GM18873 (cell line): ENCODE measurements around the gene PDE7B.

Experiments
- ATAC-seq: cut with Tn5 transposase; IDR thresholded peaks from one replicate; pipeline ENCODE4 v1.9.1; 2021; ENCODE audit warnings: mild to moderate bottlenecking, moderate library complexity, moderate number of reproducible peaks; ENCODE audit not compliant: unreplicated experiment, low FRiP score

PDE7B gene

GRCh38 chr6:135883536-135883935 lies 32.0 kb downstream of the PDE7B start:
- ATAC-seq, result no peak

- ATAC-seq, result no peak
Observed at GRCh38 chr6:135884136-135884535, 32.6 kb downstream of the PDE7B start.

GRCh38 chr6:135887069-135887468 lies 35.6 kb downstream of the PDE7B start:
- no peak for ATAC-seq

- ATAC-seq, result no peak
Observed at GRCh38 chr6:135888818-135889217, 37.3 kb downstream of the PDE7B start.

GRCh38 chr6:135890876-135891275 lies 39.4 kb downstream of the PDE7B start:
- ATAC-seq, result no peak

- no peak for ATAC-seq
Observed at GRCh38 chr6:135891710-135892109, 40.2 kb downstream of the PDE7B start.

GRCh38 chr6:135895231-135895911 lies 43.9 kb downstream of the PDE7B start:
- ATAC-seq, result no peak

GRCh38 chr6:135897087-135897486 lies 45.6 kb downstream of the PDE7B start:
- no peak for ATAC-seq

- ATAC-seq, result no peak
Observed at GRCh38 chr6:135901774-135902524, 50.4 kb downstream of the PDE7B start.

GRCh38 chr6:135902756-135903331 lies 51.3 kb downstream of the PDE7B start:
- no peak for ATAC-seq

- ATAC-seq, result no peak
Observed at GRCh38 chr6:135904666-135905065, 53.2 kb downstream of the PDE7B start.

- ATAC-seq, result no peak
Observed at GRCh38 chr6:135905604-135906300, 54.3 kb downstream of the PDE7B start.

GRCh38 chr6:135906542-135906941 lies 55.0 kb downstream of the PDE7B start:
- ATAC-seq, result no peak

GRCh38 chr6:135906972-135907465 lies 55.5 kb downstream of the PDE7B start:
- ATAC-seq, result no peak

GRCh38 chr6:135909737-135910387 lies 58.4 kb downstream of the PDE7B start:
- ATAC-seq, result peak; percentile 74

- no peak for ATAC-seq
Observed at GRCh38 chr6:135910790-135911618, 59.5 kb downstream of the PDE7B start.

GRCh38 chr6:135913785-135914184 lies 62.3 kb downstream of the PDE7B start:
- ATAC-seq, result no peak

- ATAC-seq, result no peak
Observed at GRCh38 chr6:135919026-135919425, 67.5 kb downstream of the PDE7B start.

GRCh38 chr6:135920689-135921088 lies 69.2 kb downstream of the PDE7B start:
- no peak for ATAC-seq

GRCh38 chr6:135921188-135921587 lies 69.7 kb downstream of the PDE7B start:
- ATAC-seq, result no peak
